GM04504 (cell line): ENCODE measurements around the gene TMEFF2.

Experiments used
- DNase-seq: peaks from one replicate; pipeline ENCODE4 v3.0.0-alpha.2; 2012; ENCODE audit warnings: low read depth

Gene TMEFF2

GRCh38 chr2:192064459-192064858 is 130.3 kb downstream of the TMEFF2 start:
- DNase-seq, result no peak

DNA sequence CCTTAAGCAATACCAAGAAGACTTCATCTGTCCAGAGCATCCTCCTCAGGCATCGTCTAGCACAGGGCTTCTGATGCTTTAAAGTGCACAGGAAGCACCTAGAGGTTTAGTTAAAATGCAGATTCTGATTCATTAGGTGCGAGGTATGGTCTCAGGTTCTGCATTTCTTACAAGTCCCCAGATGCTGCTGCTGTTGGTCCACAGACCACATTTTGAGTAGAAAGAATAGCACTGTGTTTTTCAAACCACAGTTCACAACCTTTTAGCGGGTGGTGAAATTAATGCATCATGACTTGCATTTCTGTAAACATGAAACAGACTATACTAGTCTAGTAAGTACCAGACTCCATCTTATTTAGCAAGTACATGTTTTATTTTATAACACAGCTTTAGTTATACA is 134.6 kb downstream of the TMEFF2 start:
- DNase-seq, result no peak

DNA sequence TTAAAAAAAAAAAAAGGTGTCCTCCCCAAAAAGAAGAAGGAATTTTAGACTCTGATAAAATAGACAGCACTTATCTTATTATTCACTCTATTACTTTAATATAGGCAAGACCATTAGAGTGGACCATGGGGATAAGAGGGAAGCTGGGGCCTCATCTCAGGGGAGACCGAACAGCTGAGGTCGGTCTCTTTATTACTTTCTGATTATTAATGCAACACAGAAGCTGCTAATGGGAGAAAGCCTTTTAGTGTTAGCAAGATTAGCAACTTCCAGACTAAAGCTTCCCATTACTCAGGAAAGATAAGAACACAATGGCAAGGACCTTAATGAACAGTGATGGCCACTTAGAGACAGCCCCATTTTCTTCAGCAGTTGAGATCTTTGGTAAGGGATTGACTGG is 135.5 kb downstream of the TMEFF2 start:
- DNase-seq, result no peak

- no peak for DNase-seq
Observed at GRCh38 chr2:192053921-192054320, 140.8 kb downstream of the TMEFF2 start.

DNA sequence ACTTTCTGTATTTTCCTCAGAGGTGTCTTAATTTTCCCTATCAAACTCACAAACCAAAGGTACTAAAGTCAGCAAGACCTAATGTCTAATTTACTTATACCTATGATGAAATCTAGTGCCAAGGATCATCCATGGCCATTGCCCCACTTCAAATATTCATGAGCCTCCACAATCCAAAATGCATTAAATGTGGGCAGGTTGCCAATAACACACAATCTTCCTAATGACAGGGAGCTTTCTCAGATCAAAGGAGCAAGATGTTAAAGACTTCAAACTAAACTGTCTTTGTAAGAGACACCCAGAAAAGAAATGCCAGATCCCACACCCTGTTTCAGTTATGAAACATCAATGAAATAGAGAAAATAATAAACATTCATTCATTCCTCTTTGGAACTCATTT is 143.2 kb downstream of the TMEFF2 start:
- DNase-seq, result no peak

DNA sequence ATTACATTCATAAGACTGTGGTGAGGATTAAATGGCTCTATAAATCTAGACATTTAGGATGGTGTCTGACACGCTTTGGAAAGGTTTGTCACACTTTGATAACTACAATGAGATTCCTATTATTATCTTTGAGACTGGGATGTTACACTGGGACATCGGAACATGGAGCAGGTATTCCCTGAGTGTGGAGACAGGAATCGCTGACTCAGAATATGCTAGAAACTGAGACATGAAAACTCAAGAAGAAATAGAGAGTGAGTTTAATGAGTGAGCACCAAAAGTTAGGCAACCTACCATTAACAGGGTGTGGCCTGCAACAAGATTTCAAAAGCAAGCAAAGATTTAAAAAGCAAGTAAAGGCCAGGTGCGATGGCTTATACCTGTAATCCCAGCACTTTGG is 145.4 kb downstream of the TMEFF2 start:
- DNase-seq, result no peak

DNA sequence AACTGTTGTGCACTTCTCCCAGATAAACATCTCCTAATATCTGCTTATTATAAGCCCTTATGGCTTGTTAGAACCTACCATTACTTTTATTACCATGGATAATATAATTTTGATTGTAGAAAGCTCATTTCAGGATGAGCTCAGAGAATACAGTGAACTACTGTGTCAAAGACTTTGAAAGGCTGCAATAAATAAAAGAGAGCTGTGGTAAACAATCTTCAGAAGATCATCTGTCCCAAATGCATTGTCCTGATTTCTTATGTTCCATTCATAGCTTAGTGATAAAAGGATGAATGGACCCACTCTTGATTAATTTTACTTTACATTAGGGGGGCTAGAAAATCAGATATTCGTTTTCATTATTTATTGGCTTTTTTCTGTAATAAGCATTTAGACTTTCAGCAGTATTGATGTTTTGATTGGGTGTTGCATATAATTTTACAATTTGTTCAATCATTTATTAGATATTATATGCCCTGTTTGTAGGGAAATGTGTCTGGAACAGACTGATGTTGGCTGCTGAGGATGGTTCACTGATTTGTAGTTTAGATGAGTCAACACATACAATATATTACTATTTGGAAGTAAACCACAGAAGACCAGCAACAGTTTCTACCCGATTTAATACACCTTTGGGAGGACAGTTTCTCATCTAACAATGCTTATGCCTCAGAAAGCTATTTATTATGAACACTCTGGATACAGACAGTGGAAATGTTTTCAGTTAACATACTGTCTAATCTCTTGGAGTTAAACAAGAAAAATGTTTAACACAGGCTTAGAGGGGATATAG is 147.2 kb downstream of the TMEFF2 start:
- DNase-seq, result no peak

DNA sequence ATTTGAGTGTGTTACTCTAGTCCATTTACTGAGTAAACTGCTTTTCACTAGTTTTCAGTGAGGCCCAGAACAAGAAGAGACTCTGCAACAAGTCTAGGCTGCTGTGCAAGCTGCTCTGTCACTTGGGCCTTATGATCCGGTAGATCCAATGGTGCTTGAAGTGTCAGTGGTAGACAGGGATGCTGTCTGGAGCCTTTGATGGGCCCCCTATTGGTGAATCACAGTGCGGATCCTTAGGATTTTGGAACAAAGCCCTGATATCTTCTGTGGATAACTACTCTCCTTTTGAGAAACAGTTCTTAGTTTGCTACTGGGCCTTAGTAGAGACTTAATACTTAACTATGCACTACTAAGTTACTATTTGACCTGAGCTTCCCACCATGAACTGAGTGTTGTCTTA is 150.2 kb downstream of the TMEFF2 start:
- no peak for DNase-seq

DNA sequence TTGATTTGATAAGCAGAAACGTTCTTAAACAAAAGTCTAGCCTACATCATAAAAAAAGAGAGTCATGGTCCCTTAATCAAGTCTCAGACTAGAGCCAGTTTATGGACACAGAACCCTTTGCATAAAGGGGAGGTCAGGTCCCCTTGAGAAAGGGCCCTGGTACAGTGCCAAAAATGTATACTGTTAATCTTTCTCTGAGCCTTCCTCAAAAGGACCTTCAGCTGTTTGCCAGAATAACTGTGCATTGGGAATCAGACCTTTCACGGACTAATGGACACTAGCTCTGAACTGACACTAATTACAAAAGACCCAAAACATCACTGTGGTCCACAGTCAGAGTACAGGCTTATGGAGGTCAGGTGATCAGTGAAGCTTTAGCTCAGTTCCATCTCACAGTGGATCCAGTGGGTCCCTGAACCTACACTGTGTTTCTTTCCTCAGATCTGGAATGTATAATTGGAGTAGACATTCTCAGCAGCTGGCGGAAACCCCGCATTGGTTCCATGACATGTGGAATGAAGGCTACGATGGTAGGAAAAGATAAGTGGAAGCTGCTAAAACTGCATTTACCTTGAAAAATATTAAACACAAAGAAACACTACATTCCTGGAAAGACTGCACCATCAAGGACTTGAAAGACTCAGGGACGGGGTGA is 151.4 kb downstream of the TMEFF2 start:
- DNase-seq, result no peak

DNA sequence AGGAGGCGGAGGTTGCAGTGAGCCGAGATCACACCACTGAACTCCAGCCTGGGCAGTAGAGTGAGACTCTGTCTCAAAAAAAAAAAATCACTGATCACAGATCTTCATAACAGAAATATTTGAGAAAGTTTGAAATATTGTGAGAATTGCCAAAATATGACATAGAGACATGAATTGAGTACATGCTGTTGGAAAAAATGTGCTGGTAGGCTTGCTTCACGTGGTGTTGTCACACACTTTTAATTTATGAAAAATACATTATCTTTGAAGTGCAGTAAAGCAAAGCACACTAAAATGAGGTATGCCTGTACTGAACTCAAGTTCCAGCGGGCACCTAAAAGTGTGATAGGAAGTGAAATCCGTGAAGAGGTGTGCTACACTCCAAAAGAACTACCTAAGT is 152.6 kb downstream of the TMEFF2 start:
- no peak for DNase-seq

DNA sequence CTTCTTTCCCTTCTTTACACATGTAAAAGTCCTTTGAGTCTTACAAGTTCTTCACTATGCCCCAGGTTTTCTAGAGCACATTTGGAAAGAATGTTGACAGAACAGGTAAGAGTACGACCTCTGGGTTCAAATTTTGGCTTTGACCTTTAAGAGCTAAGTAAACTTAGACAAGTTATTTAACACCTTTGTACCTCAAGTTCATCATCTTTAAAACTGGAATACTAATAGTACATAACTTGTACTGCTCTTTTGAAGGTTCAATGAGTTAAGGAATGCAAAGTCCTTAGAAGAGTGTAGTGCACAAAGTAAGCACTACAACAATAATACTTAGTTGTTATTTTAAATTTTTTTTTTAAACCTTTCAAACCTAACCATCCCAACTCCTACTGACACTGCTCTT is 156.6 kb downstream of the TMEFF2 start:
- no peak for DNase-seq

DNA sequence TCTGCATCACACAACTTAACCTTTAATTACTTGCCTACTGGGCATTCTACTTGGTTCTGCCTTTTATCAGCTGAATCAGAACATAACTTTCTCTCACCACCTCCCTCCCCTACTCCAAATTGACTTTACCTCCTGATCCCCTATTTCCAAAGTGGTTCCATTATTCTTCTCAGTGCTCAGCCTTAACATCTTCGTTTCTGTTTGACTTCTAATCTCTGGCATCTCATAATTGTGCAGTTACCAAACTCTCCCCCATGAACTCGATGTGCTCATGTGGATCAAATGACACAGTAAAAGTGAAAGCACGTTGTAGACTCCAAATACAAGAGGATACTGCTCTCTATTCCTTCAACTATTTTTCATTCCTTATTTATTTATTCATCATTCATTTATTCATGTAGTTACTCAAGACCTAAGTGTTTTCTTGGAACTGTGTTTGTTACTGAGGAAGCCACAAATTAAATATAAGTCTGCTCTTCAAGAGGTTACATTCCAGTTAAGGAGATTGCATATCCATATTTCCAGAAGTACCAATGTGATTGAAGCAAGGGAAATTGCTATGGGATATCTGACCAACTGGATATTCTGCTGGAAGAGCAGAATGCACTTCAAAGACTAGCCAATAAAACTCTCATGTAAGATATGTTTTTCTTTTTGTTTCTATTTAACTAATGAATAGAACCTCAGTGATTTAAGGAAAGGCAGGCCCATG is 158.8 kb downstream of the TMEFF2 start:
- peak; percentile 40 for DNase-seq

- DNase-seq, result no peak
Observed at GRCh38 chr2:192030856-192031255, 163.9 kb downstream of the TMEFF2 start.

DNA sequence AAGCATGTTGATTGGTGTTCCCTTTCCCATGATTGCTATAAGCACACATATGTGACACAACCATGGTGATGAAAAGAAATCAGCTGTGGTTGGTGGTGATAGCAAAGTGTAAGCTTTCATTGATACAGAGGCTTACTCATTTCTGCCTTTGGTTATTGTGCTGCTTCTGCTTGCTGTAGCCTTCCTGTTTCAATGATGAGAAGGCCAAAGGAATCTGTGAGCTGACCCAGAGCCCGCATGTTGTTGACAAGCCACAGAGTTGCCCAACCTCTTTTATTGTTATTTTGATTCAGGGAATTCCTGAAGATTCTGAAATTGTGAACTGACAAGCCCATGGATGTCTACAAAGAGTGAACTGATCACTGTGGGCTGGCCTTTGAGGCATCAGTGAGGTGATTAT is 164.4 kb downstream of the TMEFF2 start:
- peak; percentile 18 for DNase-seq

DNA sequence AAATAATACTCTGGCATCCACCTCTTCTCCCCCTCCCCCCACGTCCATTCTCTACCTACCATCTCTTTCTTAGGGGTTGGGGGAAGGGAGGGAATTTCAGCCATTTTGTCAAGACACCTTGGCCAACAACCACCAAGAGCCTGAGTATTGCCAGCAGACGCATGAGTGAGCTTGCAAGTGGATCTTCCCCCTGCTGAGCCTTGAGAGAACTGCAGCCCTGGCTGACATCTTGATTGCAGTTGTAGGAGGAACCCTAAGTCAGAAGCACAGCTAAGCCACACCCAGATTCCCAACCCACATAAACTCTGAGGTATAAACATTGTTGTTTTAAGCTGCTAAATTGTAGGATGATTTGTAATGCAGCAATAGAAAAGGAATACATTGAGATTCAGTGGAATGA is 165.6 kb downstream of the TMEFF2 start:
- no peak for DNase-seq

DNA sequence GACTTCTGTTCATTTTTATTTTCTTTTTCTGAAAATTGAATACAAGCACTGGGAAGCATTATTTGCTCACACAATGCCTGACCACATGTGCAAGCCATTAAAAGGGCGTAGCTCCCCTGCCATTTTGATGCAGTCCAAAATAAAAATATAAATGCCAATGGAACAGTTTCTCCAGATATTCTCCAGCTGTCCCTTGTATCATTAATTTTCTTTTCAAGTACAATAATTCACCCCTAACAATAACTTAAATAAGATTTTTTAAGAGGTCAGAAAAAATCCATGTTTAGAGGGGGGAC is 168.0 kb downstream of the TMEFF2 start:
- DNase-seq, result no peak

DNA sequence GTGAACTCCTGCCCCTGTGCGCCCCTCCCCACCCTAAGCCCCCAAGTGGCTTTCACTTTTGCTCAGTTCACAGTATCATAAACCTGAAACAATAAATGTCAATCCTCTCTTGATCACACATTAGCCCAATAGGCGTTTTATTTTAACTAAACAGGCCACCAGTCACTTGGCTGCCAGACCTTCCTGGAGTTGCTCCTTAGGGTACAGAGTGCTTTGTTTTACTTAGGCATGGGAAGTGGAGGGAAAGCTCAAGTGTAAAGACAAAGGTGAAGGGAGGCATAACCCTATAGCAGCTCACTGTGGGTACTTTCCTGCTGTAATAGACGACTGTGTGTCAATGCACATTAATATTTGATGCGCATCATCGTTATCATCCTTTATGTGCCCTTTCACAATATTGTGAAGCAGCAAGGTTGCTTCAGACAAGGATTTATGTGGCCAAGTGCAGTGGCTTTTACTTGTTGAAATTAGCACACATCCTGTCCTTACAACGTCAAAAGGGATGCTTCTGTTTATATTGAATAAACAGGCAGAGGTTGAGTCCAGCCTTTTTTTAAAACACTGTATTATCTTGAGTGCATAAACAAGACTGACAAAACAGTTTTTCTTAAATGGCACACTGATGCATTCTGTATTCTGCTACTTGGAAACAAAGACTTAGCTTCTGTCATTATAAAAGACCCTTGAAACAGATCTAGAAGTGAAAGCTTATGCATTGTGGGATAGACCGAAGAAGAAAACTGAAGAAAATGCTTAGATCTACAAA is 168.5 kb downstream of the TMEFF2 start:
- DNase-seq, result no peak

DNA sequence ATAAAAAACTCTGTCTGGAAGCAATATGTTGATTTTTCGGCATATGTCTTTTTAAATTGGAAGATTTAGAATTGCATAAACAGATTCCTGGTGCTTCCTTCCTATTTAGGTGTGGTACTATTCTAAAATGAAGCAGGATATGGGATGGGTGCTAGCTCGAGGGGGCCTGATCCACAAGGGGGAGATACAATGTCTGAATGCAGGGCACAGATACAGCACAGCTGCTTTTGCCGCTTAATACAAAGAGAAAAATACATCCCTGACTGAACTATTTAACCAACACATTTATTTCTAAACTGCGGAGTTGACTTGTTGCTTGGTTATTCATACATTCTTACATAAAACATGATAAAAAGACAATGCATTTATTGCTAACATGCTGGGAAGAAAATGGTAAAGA is 169.1 kb downstream of the TMEFF2 start:
- DNase-seq, result no peak

GRCh38 chr2:192023006-192023405 is 171.7 kb downstream of the TMEFF2 start:
- DNase-seq, result no peak

DNA sequence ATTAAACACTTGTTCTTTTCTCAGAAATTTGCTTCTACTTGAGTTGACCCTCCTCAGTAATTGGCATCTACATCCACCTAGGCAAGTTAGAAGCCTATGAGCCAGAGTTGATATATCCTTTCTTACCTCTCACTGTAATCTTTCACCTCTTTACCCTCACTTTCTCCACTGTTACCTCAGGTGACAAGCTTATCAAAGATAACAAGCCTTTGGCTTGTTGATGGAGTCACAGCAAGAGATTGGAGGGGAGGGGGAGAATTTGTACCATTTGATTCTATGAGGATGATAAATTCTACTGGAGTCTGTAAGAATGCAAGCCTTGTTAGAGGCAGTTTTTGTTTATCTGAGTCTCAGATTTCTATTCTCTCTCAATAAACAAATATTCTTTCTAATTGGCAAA is 176.9 kb downstream of the TMEFF2 start:
- DNase-seq, result no peak

GRCh38 chr2:192016265-192016664 is 178.5 kb downstream of the TMEFF2 start:
- DNase-seq, result no peak

- no peak for DNase-seq
Observed at GRCh38 chr2:192013211-192013610, 181.5 kb downstream of the TMEFF2 start.

- no peak for DNase-seq
Observed at GRCh38 chr2:192011196-192011595, 183.5 kb downstream of the TMEFF2 start.
